WTC11 (cell line): ENCODE data around the gene ZNF789.

ENCODE experiments used
- ZNF121 ChIP-seq: sonication (generic); formaldehyde crosslinking; IDR thresholded peaks from 2 replicates; pipeline ENCODE4 v1.8.0; 2023; ENCODE audit warnings: missing genetic modification reagents
- ZNF263 ChIP-seq: sonication (generic); formaldehyde crosslinking; IDR thresholded peaks from 2 replicates; pipeline ENCODE4 v1.8.1; 2022; ENCODE audit warnings: low read depth, mild to moderate bottlenecking, moderate library complexity, missing genetic modification reagents
- TF ChIP-seq, protein P1 (sequence below): sonication (generic); formaldehyde crosslinking; IDR thresholded peaks from 2 replicates; pipeline ENCODE4 v1.8.0; 2023; ENCODE audit warnings: mild to moderate bottlenecking, missing genetic modification reagents
- TF ChIP-seq, protein P2 (sequence below): fragments of 200-600 bp; IDR thresholded peaks from 2 replicates; pipeline ENCODE4 v1.8.0; 2022; ENCODE audit warnings: antibody characterized with exemption
- TF ChIP-seq, protein P3 (sequence below): sonication (generic); formaldehyde crosslinking; IDR thresholded peaks from 2 replicates; pipeline ENCODE4 v1.8.1; 2023; ENCODE audit warnings: mild to moderate bottlenecking, missing genetic modification reagents
- TF ChIP-seq, protein P4 (sequence below): sonication (generic); formaldehyde crosslinking; IDR thresholded peaks from 2 replicates; pipeline ENCODE4 v1.8.1; 2023; ENCODE audit warnings: mild to moderate bottlenecking, missing genetic modification reagents

DNA sequence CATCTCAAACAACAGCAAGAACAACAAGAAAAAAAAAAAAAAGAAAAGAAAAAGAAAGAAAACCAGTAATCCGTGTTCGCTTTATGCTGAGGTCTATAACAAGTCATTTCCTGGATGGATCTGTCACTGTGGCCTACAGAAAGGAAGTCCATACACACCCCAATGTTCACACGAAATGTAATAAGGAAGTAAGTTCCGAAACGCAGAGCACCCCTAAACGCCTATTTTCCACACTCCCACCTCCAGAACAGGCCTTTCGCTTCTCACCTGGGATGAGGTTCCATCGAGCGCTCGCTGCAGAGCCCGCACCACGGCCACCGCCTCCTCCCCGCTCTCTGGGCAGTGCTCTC, 26.7 kb downstream of the ZNF789 start:
- TF ChIP-seq, protein P1, sequence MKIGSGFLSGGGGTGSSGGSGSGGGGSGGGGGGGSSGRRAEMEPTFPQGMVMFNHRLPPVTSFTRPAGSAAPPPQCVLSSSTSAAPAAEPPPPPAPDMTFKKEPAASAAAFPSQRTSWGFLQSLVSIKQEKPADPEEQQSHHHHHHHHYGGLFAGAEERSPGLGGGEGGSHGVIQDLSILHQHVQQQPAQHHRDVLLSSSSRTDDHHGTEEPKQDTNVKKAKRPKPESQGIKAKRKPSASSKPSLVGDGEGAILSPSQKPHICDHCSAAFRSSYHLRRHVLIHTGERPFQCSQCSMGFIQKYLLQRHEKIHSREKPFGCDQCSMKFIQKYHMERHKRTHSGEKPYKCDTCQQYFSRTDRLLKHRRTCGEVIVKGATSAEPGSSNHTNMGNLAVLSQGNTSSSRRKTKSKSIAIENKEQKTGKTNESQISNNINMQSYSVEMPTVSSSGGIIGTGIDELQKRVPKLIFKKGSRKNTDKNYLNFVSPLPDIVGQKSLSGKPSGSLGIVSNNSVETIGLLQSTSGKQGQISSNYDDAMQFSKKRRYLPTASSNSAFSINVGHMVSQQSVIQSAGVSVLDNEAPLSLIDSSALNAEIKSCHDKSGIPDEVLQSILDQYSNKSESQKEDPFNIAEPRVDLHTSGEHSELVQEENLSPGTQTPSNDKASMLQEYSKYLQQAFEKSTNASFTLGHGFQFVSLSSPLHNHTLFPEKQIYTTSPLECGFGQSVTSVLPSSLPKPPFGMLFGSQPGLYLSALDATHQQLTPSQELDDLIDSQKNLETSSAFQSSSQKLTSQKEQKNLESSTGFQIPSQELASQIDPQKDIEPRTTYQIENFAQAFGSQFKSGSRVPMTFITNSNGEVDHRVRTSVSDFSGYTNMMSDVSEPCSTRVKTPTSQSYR = no peak
- TF ChIP-seq, protein P2, sequence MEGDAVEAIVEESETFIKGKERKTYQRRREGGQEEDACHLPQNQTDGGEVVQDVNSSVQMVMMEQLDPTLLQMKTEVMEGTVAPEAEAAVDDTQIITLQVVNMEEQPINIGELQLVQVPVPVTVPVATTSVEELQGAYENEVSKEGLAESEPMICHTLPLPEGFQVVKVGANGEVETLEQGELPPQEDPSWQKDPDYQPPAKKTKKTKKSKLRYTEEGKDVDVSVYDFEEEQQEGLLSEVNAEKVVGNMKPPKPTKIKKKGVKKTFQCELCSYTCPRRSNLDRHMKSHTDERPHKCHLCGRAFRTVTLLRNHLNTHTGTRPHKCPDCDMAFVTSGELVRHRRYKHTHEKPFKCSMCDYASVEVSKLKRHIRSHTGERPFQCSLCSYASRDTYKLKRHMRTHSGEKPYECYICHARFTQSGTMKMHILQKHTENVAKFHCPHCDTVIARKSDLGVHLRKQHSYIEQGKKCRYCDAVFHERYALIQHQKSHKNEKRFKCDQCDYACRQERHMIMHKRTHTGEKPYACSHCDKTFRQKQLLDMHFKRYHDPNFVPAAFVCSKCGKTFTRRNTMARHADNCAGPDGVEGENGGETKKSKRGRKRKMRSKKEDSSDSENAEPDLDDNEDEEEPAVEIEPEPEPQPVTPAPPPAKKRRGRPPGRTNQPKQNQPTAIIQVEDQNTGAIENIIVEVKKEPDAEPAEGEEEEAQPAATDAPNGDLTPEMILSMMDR = no peak
- TF ChIP-seq, protein P3, sequence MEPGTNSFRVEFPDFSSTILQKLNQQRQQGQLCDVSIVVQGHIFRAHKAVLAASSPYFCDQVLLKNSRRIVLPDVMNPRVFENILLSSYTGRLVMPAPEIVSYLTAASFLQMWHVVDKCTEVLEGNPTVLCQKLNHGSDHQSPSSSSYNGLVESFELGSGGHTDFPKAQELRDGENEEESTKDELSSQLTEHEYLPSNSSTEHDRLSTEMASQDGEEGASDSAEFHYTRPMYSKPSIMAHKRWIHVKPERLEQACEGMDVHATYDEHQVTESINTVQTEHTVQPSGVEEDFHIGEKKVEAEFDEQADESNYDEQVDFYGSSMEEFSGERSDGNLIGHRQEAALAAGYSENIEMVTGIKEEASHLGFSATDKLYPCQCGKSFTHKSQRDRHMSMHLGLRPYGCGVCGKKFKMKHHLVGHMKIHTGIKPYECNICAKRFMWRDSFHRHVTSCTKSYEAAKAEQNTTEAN (CRISPR knock-in tag) = no peak
- TF ChIP-seq, protein P4, sequence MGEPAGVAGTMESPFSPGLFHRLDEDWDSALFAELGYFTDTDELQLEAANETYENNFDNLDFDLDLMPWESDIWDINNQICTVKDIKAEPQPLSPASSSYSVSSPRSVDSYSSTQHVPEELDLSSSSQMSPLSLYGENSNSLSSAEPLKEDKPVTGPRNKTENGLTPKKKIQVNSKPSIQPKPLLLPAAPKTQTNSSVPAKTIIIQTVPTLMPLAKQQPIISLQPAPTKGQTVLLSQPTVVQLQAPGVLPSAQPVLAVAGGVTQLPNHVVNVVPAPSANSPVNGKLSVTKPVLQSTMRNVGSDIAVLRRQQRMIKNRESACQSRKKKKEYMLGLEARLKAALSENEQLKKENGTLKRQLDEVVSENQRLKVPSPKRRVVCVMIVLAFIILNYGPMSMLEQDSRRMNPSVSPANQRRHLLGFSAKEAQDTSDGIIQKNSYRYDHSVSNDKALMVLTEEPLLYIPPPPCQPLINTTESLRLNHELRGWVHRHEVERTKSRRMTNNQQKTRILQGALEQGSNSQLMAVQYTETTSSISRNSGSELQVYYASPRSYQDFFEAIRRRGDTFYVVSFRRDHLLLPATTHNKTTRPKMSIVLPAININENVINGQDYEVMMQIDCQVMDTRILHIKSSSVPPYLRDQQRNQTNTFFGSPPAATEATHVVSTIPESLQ (CRISPR knock-in tag) = no peak
- TF ChIP-seq ZNF263 (CRISPR knock-in tag) (no peak), ZNF121 (CRISPR knock-in tag) (no peak)
